Right ventricle myocardium superior (tissue), 1 donor: ENCODE measurements around the gene TRPM7. TPM values are rescaled to one million over a fixed set of nuclear protein-coding genes. Genes with fewer than 3 reads are reported as not detected.

Experiments used
- ATAC-seq: fragments of 200-7000 bp; cut with Tn5 transposase; one replicate; pipeline ENCODE4 v1.9.1; 2020; ENCODE audit warnings: mild to moderate bottlenecking; ENCODE audit not compliant: poor library complexity
- DNase-seq: peaks from one replicate; pipeline ENCODE4 v3.0.0-alpha.2; 2020
- intact Hi-C: fragments of 100-400 bp; cut with DNase I; formaldehyde crosslinking; loops from one replicate; pipeline ENCODE4 v1.11.2; 2022
- total RNA-seq: library from RNA; stranded (reverse); fragmentation: NEBNext Ultra II Directional; extraction: Animal tissue kit (Norgen Biotek cat#: 25700); gene quantifications from one replicate; pipeline ENCODE4 v1.2.1, GENCODE V29; 2021
- donor health status: DM: no; HTN: yes; CAD: no; lungs with severe emphysema.

Gene TRPM7
- total RNA-seq, 1 donor from 2014 or later = 27.9 TPM

DNA sequence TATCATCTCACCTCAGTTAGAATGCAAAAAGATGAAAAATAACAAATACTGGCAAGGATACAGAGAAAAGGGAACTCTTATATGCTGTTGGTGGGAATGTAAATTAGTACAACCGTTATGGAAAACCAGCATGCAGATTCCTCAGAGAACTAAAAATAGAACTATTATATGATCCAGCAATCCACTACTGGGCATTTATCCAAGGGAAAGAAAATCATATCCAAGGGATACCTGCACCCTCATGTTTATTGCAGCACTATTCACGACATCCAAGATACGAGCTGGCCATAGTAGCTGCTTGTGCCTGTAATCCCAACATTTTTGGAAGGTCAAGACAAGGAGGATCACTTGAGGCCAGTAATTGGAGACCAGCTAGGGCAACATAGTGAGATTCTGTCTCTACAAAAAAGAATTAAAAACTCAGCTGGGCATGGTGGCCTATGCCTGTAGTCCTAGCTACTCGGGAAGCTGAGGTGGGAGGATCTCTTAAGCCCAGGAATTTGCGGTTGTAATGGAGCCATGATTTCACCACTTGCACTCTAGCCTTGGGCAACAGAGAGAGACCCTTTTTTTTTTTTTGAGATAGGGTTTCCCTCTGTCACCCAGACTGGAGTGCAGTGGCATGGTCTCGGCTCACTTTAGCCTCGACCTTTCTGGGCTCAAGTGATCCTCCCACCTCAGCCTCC is 166.7 kb downstream of the TRPM7 start:
- DNase-seq = no peak
- ATAC-seq = no peak
- intact Hi-C loops = no loop called here

DNA sequence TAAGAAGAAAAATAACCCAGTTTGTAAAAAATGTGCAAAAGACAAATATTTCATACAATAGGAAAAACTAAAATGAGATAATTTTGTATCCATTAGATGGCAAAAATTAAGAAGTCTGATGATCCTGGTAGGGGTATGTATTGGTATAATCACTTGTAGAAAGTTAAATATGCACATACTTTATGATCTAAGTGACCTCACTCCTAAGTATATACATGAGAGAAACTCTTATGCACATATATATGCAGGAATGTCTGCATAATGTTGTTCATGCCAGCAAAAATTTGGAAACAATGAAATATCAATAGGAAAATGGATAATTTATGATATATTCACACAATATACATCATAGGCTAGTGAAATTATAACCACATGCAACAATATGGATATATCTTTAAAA is 173.6 kb downstream of the TRPM7 start:
- intact Hi-C loops = no loop called here
- DNase-seq = no peak
- no peak for ATAC-seq

Other genes with a start within 250 kb of the TRPM7 start
- gene USP50, start 140.1 kb downstream of the TRPM7 start, total RNA-seq = 0.97 TPM
- 87.5 TPM for gene SPPL2A, start 78.9 kb upstream of the TRPM7 start, total RNA-seq
- gene AP4E1, start 221.9 kb upstream of the TRPM7 start, total RNA-seq = 6.0 TPM